GM19455 (cell line): ENCODE data around the gene FBXO24.

Experiments used
- ATAC-seq: cut with Tn5 transposase; IDR thresholded peaks from one replicate; pipeline ENCODE4 v1.9.1; 2021; ENCODE audit not compliant: unreplicated experiment

Gene FBXO24

DNA sequence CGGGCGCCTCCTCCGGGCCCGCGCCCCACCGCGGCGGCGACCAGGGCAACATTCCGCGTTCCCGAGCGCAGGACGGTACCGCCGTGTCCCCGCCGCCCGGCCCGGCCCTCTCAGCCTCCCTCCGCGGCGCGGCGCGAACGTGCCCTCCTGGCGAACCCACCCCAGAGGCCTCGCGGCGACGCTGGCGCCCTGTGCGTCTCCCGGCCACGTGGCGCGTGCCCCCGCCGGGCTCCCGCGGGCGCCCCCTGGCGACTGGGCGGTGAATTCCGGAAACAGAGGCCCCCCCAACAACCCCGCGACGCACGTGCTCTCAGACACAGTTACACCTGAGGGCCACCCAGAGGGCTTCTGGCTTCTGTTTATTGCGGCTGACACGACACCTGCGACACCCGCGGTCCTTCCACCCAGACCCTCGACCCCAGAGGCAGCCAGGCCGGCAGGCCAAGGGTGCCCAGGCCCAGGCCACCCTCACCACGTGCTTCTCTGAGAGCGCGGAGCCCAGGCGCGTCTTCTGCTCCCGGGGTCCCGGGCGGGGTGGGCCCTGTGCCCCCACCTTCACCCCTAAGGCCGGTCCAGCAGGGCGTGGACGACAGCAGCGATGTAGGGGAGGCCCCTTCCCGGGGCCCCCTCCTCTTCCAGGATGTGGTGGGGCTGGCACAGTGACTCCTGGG is 12.3 kb upstream of the FBXO24 start, which contains the start of gene SAP25:
SAP25 (minus strand) TSS at position 210 of the 671 bp plus-strand sequence; CDS start at position 52, 158 bp downstream.
- no peak for ATAC-seq

DNA sequence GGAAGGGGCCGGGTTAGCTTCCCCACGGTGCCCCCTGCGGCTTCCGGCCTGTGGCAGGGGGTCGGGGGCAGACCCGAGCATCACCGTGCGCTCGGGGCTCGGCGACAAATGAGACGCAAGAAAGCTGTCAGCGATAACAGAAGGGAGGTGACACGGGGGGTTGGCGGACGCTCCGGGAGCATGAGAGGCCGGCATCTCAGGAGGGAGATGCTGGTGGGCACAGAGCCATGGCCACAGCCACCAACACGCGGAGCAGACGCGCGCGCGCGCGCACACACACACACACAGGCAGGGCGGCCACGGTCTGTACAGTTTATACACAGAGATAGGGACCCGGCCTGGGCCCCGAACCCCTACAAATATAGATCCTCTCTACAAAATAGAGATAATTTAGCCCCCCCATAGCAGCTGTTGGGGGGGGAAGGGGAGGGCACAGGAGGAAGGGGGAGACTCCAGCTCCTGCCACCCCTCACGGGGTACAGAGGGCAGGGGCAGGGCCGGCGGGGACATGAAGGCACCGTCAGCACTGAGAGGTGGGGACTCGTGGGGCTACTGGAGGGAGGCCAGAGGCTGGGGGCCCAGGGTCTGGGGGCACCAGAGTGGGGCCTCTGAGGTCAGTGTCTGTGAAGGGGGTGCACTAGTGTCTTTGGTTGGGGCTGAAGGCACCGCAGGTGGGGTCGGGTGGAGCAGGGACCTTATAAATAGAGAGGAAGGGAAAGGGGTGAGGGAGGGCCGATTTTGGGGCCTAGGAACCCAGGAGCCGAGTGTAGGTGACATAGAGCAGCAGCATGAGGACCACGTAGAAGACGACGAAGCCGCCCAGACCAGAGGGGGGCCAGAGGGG is 11.5 kb upstream of the FBXO24 start:
- ATAC-seq = no peak

DNA sequence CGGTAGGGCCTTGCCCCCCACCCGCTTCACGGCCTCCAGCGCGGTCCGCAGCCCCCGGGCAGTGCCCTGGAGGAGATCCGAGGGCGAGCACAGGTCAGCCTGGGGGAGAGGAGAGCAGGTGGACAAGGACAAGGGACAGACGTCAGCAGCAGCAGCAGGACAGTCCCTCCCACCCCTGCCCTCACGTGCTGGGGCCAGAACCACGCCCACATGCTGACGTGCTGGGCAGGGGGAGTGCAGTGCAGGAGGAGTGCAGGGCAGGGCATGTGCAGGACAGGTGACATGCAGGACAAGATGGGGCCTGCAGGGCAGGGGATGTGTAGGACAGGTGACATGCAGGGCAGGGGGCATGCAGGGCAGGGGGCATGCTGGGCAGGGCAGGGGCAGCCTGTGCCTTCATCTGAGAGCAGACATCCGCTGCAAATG is 10.9 kb upstream of the FBXO24 start:
- no peak for ATAC-seq

DNA sequence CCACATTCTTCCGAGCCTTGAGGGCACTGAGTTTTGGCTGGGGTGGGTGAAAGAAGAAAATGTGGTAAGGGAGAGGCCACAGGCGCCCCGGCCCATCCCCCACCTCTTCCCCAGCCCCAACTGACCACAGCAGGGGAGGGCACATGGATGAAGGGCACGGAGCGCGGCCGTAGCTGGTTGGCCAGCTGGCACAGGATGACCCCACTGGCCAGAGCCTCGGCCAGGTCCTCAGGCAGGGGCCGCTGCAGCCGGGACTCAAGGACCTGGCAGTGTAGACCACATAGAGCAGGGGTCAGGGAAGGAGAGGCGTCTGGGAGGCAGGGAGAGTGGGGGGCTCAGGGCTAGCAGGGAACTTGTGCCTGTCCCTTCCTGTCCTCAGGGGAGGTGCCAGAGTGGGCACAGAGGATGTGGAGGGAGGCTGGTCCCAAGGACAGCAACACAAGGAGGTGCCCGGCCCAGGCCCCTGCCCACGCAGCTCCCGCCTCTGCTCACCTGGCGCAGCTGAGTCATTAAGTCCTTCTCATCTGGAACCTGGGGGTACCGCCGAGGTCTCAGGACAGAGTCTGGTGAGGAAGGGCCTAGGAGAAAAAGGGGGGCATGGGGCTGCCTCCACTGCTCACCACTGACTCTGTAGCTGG is 10.3 kb upstream of the FBXO24 start:
- ATAC-seq = no peak

DNA sequence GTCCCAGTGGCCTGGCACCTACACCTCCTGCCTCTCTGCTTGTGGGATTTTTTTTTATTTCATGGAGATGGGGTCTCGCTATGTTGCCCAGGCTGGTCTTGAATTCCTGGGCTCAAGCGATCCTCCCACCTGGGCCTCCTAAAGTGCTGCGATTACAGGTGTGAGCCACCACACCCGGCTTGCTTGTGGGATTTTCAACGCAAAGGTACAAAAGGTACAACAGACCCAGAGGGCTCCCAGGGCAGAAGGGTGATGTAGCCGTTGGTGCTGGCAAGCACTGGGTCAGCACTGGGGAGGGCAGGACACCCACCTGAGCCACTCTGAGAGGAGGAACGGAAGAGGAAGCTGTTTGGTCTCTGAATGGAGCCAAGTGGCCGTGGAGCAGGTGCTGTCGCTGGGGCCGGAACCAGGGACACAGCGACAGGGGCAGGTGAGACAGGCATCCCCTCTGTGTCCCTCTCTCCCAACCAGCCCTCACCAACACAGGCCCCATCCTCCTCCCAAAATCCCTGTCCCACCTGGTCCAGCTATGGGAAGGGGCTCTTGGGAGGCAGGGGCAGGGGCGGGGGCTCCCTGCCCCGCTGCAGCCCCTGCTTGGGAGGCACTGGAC is 9.6 kb upstream of the FBXO24 start:
- ATAC-seq = no peak

DNA sequence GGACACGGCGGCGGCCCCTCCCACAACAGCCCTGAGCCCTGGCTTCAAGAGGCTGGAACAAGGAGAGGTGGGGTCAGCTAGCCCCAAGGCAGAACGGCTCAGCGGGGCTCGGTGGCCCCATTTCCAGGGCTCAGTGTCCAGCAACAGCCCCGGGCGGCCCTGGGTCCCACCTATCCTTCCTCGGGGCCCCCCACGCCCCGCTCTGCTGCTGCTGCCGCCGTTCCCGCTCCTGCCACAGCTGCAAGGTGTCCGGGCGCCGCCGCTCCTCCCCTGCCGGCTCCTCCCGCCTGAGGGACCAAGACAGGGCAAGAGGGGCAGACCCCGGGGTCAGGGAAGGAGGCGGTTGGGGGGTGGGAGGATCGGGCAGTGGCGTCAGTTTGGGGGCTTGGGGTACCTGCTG is 9.0 kb upstream of the FBXO24 start:
- ATAC-seq = no peak

DNA sequence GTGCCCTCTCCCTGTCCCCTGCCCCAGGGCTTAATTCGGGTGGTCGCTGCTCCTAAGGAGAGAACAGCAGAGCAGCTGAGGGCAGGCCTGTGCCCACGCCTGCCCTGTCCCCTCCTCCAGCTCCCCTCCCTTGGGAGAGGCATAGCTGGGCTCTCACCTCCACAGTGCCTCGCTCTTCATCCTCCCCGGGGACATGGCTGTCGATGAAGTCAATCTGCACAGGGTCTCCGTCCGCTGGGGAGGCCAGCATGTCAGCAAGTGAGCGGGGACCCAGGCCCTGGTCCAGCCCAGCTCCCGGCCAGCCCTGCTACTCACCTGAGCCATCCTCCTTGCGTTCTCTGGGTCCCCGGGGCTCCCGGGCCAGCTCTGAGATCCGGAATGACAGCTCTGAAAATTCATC is 8.6 kb upstream of the FBXO24 start:
- ATAC-seq = no peak

DNA sequence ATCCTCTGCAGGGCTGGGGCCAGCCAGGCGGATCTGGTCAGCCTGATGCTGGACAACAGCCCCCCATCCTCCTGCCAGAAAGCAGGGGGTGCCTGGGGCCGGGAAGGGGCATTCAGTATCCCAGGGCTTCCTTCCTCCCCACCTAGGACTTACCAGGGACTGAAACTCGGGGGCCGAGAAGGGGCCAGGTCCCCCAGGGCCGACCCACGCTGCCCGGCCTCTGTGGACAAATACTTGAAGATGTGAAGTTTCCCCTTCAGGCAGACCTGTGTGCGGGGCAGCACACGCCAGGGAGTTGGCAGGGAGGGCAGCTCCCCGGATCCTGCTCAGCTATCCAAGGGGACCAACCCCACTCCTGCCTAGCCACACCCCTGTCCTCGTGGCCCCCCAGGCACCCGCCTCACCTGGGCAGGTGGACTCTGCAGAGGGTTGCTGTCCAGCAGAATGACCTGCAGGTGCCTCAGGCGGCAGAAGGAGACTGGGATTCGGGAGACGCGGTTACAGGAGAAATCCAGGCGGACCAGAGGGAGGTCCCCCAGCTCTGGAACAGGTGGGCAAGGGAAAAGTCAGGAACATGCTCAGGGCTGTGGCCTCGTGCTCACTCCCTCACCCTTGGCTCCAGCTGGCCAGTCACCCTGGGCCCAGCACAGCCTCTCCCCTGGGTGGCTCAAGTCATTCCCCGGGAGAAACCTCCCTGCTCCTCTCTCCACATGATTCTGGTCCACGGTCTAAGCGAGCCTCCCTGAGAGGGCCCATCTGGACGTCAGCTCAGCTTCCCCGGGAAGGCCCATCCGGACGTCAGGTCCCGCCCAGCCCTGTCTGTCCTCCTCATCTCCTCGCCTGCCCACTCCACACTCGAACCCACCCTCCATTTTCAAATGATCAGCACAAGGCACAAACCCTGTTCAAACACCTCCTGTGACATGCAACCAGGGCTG is 7.6 kb upstream of the FBXO24 start:
- no peak for ATAC-seq

DNA sequence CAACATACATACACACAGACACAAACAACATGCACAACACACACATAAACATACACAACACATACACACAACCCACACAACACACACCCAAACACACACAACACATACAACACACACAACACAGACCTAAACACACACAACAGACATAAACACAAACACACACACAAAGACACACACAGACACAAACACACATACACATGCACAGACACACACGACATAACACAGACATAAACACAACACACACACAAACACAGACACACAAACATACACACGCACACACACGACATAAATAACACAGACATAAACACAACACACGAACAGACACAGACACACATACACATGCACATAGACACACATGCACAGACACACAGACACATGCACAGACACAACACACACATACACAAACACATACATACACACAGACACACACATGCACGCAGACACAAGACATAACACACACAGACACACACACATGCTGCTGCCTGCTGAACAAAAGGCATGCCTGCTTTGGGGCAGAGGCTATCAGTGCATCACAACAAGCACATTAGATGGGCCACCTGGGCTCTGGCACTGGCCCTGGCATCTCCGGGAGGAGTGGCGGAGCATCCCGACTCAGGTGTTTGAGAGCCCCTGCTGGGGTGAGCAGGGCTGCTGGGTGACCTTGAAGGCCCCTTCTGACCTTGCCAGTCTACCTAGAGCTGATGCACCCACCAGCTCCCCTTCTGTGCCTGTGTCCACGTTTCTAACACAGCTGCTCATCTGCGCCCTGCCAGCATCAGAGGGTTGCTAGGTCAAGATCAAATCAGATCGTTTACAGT is 5.5 kb upstream of the FBXO24 start:
- ATAC-seq = no peak

DNA sequence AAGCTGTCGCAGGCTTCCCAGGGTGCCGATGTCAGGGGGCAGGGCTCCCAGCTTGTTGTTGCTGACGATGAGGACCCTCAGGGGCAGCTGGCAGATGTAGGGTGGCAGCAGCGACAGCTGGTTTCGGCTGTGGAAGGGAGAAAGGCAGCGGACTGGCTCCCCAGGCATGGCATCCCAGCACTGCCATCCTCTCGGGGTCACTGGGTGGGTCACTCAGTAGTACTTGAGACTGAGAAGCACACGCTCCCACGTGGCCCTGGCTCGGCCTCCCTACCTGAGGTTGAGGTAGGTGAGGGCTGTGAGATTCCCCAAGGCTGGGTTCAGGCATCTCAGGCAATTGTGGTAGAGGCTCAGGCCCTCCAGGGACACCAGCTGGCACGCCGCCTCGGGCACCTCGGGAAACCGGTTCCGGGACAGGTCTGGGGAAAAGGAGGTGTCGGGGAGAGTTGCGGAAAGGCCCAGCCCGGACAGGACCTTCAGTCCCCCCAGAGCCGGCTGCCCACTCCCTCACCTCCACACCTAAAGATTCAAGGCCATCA is 4.0 kb upstream of the FBXO24 start:
- ATAC-seq = no peak

DNA sequence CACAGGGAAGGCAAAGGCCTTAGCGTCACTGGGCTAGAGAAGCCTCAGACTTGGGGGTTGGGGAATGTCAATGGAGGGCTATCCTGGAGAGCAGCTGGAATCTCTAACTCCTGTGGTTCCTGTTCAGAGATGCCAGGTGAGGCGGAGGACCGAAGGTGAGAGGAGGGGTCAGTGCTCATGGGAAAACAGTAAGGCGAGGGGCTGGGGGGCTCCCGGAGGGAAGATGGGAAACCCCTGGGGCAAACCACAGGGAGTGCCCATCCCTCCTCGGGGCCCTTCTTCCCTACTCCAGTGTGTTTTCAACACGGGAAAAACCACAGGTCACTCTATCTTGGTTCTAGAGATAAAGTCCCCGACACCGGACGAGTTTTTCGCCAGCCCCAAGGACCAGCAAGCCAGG is 3.5 kb upstream of the FBXO24 start:
- no peak for ATAC-seq

DNA sequence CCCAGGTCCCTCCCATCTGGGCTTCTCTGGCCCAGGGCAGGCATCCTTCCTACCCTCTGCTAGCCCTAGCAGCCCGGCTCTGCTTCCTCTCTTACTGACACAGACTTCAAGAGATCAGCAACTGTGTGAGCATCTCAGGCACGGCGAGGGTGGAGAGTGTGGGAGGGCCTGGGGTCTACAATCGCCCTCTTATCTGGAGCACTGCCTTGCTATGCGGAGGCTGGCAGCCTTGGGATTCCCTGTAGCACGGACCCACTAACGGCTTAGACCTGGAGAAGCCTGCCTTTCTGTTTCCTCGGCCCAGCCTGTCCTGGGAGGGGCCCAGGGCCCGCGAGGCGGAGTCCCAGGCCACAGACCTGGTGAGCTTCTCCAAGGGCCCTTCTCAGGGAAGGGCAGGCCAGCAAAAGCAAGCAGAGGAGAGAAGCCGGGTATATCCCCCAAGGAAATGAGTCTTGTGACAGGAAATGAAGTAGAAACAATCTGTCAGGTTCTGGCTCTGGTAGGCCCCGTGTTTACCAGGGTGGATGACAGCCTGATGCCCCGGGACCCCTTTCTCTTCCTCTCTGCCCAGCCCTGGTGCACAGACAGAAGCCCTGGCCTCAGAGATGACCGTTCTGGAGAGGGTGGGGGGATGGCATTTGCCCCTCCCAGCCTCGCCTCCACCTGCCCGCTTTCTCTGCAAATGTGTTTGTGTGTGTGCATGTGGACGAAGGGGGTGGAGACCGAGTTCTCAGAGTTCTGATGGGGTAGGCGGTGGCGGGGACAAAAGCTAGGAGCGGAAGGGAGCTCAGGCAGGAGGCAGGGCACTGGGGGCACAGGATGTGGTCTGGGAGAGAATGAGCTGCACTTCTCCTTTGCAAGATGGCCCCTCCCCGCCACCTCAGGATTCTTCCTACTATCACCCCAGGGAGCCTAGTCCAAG is 2.7 kb upstream of the FBXO24 start:
- ATAC-seq = no peak

DNA sequence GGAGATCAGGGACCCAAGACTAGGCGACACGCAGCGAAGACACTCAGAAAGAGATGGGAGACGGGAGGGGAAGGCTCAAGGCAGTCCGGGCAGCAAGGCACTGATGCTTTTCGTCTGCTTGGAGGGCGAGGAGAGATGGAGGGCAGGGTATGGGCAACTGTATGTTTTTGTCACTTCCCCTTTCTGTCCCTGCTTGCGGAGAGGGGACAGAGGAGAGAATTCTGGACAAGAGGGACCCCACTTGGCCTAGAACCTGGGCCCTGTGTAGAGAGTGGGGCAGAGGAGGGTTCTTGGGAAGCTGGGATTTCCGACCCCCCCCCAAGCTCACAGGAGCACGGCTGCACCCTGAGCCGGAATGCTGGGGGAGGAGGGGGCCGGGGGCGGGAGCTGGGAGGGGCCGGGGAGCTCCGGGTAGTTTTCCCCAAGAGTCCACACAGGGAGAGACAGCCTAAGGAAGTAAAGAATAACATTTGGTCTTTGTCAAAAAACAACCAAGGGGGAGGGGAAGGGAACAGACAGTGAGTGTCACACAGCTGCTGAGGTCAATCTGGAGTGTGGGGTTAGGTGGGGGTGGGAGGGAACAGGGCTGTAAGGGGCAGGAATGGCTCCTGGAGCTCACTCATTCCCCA is 2.0 kb upstream of the FBXO24 start:
- ATAC-seq = no peak

DNA sequence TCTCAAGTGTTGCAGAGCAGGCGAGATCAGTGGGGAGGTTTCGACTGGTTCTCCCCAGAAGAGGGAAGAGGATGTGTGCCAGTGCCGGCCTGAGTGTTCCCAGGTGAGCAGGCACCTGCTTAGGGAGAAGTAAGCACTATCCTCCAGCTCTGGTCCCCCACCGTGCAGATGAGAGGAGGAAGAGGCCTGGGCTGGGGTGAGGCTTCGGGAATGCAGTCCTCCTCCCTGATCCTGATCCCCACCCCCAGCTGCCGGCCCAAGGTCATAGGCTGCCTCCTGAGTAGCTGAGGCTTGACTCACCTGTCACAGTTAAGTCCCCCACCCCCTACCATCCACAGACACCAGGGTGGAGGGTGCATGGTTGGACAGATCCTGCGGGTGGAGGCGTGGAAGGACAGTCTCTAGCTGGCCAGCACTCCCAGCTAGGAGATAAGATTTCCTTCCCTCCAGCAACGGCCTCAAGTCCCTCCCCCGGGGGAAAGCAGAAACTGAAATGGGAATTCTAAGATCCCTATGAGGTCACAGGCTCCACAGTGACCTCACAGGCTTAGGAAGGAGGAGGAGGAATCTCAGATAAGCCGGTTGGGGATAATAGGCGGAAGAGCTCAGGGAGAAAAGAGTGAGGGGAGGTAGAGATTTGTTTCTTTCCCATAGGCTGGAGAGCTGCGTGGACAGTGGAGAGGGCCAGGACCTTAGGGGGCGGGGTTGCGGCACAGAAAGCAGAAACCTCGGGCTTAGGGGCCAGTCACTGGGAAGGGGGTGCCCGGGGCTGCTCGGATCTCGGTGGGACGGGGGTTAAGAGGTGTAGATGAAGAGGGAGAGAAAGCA is 1.2 kb upstream of the FBXO24 start:
- no peak for ATAC-seq

DNA sequence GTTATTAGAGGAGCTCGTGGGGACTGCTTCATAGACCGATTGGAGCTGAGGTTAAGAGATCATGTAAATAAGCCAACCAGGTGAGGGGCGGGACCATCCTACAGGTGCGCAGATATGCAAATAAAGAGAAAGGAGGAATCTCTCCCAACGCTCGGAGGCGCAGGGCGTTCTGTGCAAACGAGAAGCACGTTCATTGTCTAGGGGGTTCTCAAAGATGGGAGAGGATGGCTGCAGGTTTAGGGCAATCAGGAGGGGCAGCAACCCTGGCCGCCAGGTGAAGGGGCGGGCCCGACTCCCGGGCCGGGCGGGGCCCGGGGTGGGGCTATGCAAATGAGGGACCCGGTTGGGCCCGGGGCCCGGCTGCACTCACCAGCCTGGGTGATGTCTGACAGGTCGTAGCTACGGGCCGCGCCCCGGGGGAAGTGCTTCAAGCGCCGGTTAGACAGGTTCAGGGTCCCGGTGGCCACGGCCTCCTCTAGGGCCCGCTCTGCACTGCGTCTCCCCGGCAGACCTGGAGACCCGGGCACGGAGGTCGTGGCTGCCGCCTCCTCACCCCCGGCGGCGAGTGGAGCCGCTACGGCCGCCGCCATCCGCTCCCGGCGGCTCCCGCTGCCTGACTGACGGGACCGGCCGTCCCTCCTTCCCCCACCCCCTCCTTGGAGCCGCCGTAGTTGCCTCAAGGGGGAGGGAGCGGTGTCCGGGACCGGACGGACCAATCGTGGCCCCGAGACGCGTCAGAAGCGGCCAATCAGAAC is 440 bp upstream of the FBXO24 start, which contains the start of gene LRCH4:
LRCH4 (minus strand) TSS at position 619 of the 755 bp plus-strand sequence; CDS start at position 590, 29 bp downstream.
- peak; percentile 25 for ATAC-seq

DNA sequence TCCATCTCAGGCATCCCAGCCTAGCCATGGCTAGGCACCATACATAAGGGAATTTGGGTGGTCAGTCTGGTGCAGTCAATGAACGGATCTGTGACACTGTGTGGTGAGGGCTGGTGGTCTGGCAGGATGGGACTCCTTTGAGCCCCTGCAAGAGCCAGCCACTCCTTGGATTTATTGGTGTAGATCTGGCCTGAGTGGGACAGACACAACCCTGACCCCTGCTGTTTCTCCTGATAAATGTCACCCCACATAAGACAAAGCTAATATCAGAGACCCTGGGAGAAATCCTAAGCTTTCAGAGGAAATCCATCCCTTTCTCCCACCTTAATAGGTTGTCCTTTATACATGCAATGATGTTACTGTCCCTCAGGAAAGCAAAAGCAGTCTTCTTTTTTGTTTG is 2.3 kb downstream of the FBXO24 start:
- no peak for ATAC-seq
